Measurements from ENCODE around the gene PFKFB4. TPM values are rescaled to one million over a fixed set of nuclear protein-coding genes. Genes with fewer than 3 reads are reported as not detected.

The PFKFB4 gene
- total and polyA plus RNA-seq, 9 of the 15 experiments (the other 6 are each of a cell fraction or from before 2014, with no cell fraction given): 0.92 to 56.3 (median 13.5) TPM

- TF ChIP-seq ZNF609 (CRISPR knock-in tag; IDR thresholded peaks at IDR 0.05; ENCODE audit: borderline replicate concordance) (no peak), EWSR1 (IDR thresholded peaks at IDR 0.05; ENCODE audit: borderline replicate concordance, low read depth, partially characterized antibody) (no peak), FOXK2 (conservative IDR thresholded peaks at IDR 0.05 in 1 of 2, IDR thresholded peaks at IDR 0.05 in 1 of 2; ENCODE audit: low read depth in 2 of 2) (peak in 1 of 2 experiments; percentile 49; a peak in 1 of 4 replicates), TEAD4 (IDR thresholded peaks at IDR 0.05; ENCODE audit: low read length) (peak; percentile 88), TEAD4 (CRISPR knock-in tag; IDR thresholded peaks at IDR 0.05; ENCODE audit: borderline replicate concordance) (no peak), ZNF717 (CRISPR knock-in tag; IDR thresholded peaks at IDR 0.05) (no peak), SRSF3 (IDR thresholded peaks at IDR 0.05; ENCODE audit: insufficient read depth, low read length) (no peak)
- TF ChIP-seq, protein P1, sequence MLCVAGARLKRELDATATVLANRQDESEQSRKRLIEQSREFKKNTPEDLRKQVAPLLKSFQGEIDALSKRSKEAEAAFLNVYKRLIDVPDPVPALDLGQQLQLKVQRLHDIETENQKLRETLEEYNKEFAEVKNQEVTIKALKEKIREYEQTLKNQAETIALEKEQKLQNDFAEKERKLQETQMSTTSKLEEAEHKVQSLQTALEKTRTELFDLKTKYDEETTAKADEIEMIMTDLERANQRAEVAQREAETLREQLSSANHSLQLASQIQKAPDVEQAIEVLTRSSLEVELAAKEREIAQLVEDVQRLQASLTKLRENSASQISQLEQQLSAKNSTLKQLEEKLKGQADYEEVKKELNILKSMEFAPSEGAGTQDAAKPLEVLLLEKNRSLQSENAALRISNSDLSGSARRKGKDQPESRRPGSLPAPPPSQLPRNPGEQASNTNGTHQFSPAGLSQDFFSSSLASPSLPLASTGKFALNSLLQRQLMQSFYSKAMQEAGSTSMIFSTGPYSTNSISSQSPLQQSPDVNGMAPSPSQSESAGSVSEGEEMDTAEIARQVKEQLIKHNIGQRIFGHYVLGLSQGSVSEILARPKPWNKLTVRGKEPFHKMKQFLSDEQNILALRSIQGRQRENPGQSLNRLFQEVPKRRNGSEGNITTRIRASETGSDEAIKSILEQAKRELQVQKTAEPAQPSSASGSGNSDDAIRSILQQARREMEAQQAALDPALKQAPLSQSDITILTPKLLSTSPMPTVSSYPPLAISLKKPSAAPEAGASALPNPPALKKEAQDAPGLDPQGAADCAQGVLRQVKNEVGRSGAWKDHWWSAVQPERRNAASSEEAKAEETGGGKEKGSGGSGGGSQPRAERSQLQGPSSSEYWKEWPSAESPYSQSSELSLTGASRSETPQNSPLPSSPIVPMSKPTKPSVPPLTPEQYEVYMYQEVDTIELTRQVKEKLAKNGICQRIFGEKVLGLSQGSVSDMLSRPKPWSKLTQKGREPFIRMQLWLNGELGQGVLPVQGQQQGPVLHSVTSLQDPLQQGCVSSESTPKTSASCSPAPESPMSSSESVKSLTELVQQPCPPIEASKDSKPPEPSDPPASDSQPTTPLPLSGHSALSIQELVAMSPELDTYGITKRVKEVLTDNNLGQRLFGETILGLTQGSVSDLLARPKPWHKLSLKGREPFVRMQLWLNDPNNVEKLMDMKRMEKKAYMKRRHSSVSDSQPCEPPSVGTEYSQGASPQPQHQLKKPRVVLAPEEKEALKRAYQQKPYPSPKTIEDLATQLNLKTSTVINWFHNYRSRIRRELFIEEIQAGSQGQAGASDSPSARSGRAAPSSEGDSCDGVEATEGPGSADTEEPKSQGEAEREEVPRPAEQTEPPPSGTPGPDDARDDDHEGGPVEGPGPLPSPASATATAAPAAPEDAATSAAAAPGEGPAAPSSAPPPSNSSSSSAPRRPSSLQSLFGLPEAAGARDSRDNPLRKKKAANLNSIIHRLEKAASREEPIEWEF (CRISPR knock-in tag; IDR thresholded peaks at IDR 0.05): no peak
Observed at GRCh38 chr3:48555231-48555948, 1.2 kb downstream of the PFKFB4 start (continued).

All from K562 (cell line).